K562 (cell line): ENCODE measurements around the gene MGAT5. TPM values are rescaled to one million over a fixed set of nuclear protein-coding genes. Genes with fewer than 3 reads are reported as not detected.

Experiments
- ATAC-seq: fragments of 200-7000 bp; cut with Tn5 transposase; 3 replicates; pipeline ENCODE4 v1.9.1; 2020; ENCODE audit warnings: moderate library complexity
- BruUV-seq: library from RNA; stranded (reverse); fragments of 400-500 nt; replicated peaks from 2 replicates; lab custom pipeline; 2021; lab: Mats Ljungman, UMichigan
- CTCF ChIA-PET: fragments of 300-600 bp; formaldehyde crosslinking; extraction: SDS; loops from one replicate; lab custom pipeline; 2021; ENCODE audit warnings: low intra/inter-chr PET ratio; lab: Yijun Ruan, JAX
- POLR2A ChIA-PET: fragments of 300-600, 350-650 bp; sonication (Branson Sonifier 250); formaldehyde crosslinking; extraction: SDS; loops from one replicate; lab custom pipeline; 2021; ENCODE audit warnings: antibody characterized with exemption, inconsistent platforms; lab: Yijun Ruan, JAX
- DNase-seq, 4 experiments: peaks; one replicate each; pipeline versions ENCODE4 v3.0.0 to v3.0.0-alpha.2; 2011 to 2018; ENCODE audit warnings: low spot score in 3 of 4, mixed read lengths in 3 of 4; ENCODE audit errors: extremely low read depth in 1 of 4
- FAIRE-seq: peaks from 2 replicates; lab custom pipeline; 2011; peaks lifted over from hg19 to GRCh38; lab: Jason Lieb, UNC
- H2AFZ ChIP-seq: 2 replicates; pipeline ENCODE4 v1.6.0; 2011; ENCODE audit warnings: low read depth, low read length, control low read depth, inconsistent platforms
- H3K27ac ChIP-seq: fragments of 200-600 bp; 3 replicates; pipeline ENCODE4 v1.8.0; 2011; ENCODE audit warnings: low read depth, mild to moderate bottlenecking, control low read depth, inconsistent platforms, low read length, moderate library complexity, mixed read lengths; ENCODE audit errors: extremely low read depth
- H3K27me3 ChIP-seq, 2 experiments: fragments of 300-600 bp in 1 of 2; 2 replicates in 1 of 2; 3 replicates in 1 of 2; pipeline versions ENCODE4 v1.6.0 to v1.8.0; 2011; ENCODE audit warnings: inconsistent platforms in 2 of 2, low read length in 2 of 2, mild to moderate bottlenecking in 1 of 2, mixed read lengths in 1 of 2, moderate library complexity in 1 of 2; ENCODE audit not compliant: control insufficient read depth in 2 of 2, insufficient read depth in 2 of 2
- H3K36me3 ChIP-seq: fragments of 300-600 bp; 3 replicates; pipeline ENCODE4 v1.8.0; 2011; ENCODE audit warnings: mild to moderate bottlenecking, low read length, inconsistent platforms; ENCODE audit not compliant: control insufficient read depth, insufficient read depth
- H3K4me1 ChIP-seq, 2 experiments: fragments of 200-600 bp in 1 of 2; replicated peaks in 1 of 2; 2 replicates in 1 of 2; 3 replicates in 1 of 2; pipeline versions ENCODE4 v1.5.1 to v1.8.0; 2011; ENCODE audit warnings: inconsistent platforms in 2 of 2, low read length in 2 of 2, mild to moderate bottlenecking in 1 of 2, mixed read lengths in 1 of 2, moderate library complexity in 1 of 2; ENCODE audit not compliant: control insufficient read depth in 2 of 2, insufficient read depth in 2 of 2
- H3K4me2 ChIP-seq: 2 replicates; pipeline ENCODE4 v1.6.1; 2011; ENCODE audit warnings: low read length, control low read depth, inconsistent platforms, mixed read lengths; ENCODE audit not compliant: insufficient read depth
- H3K4me3 ChIP-seq: fragments of 200-600 bp; sonication (generic), shearing (Covaris generic); 2 replicates; pipeline ENCODE4 v1.5.1; 2016; ENCODE audit warnings: control low read depth, inconsistent platforms
- H3K79me2 ChIP-seq: fragments of 200-600 bp; 3 replicates; pipeline ENCODE4 v1.8.0; 2011; ENCODE audit warnings: low read length, inconsistent platforms; ENCODE audit not compliant: control insufficient read depth, insufficient read depth
- H3K9ac ChIP-seq, 2 experiments: 2 replicates each; pipeline versions ENCODE4 v1.6.0 to v1.6.1; 2011; ENCODE audit warnings: low read depth in 2 of 2, low read length in 2 of 2, control low read depth in 1 of 2, inconsistent platforms in 1 of 2, mild to moderate bottlenecking in 1 of 2, mixed read lengths in 1 of 2; ENCODE audit not compliant: insufficient read depth in 1 of 2
- H3K9me1 ChIP-seq: one replicate; pipeline ENCODE4 v1.6.0; 2011; ENCODE audit warnings: inconsistent platforms, mild to moderate bottlenecking, low read length, moderate library complexity; ENCODE audit not compliant: control insufficient read depth, insufficient read depth
- H3K9me3 ChIP-seq: replicated peaks from 2 replicates; pipeline ENCODE4 v1.5.1; 2011; ENCODE audit warnings: low read depth, low read length, inconsistent platforms; ENCODE audit not compliant: control insufficient read depth, insufficient read depth
- H4K20me1 ChIP-seq: replicated peaks from 2 replicates; pipeline ENCODE4 v1.6.1; 2011; ENCODE audit warnings: low read length, inconsistent platforms, mixed read lengths; ENCODE audit not compliant: control insufficient read depth, insufficient read depth
- CEBPB ChIP-seq: fragments of 450-650 bp; IDR thresholded peaks from 2 replicates; pipeline ENCODE4 v1.6.1; 2016; ENCODE audit warnings: missing genetic modification characterization, missing compliant biosample characterization
- FOSL1 ChIP-seq: fragments of 200-800 bp; sonication (Bioruptor generic); conservative IDR thresholded peaks from 2 replicates; pipeline ENCODE4 v1.6.1; 2016; ENCODE audit warnings: missing genetic modification characterization, missing compliant biosample characterization
- GATAD2B ChIP-seq: fragments of 450-650 bp; IDR thresholded peaks from 2 replicates; pipeline ENCODE4 v1.6.1; 2017; ENCODE audit warnings: mild to moderate bottlenecking, borderline replicate concordance
- ILK ChIP-seq: fragments of 450-650 bp; IDR thresholded peaks from 2 replicates; pipeline ENCODE4 v1.6.1; 2016; ENCODE audit warnings: missing genetic modification characterization, low read depth, mild to moderate bottlenecking, missing compliant biosample characterization, moderate library complexity, borderline replicate concordance
- KDM1A ChIP-seq, 2 experiments: fragments of 450-650 bp; IDR thresholded peaks; 2 replicates each; pipeline ENCODE4 v1.6.1; 2016; ENCODE audit warnings: mild to moderate bottlenecking in 2 of 2
- SREBF2 ChIP-seq: sonication (generic); formaldehyde crosslinking; IDR thresholded peaks from 2 replicates; pipeline ENCODE4 v1.4.0; 2020; ENCODE audit warnings: mild to moderate bottlenecking, missing genetic modification reagents
- THRAP3 ChIP-seq: fragments of 450-650 bp; IDR thresholded peaks from 2 replicates; pipeline ENCODE4 v1.6.1; 2016; ENCODE audit warnings: mild to moderate bottlenecking, inconsistent platforms, borderline replicate concordance
- TRIM24 ChIP-seq, 2 experiments: fragments of 450-650 bp; IDR thresholded peaks; 2 replicates each; pipeline ENCODE4 v1.6.1; 2016
- ZBTB1 ChIP-seq: sonication (generic); formaldehyde crosslinking; IDR thresholded peaks from 2 replicates; pipeline ENCODE4 v1.8.1; 2023; ENCODE audit warnings: missing genetic modification reagents, low read depth, mild to moderate bottlenecking, borderline replicate concordance
- ZNF121 ChIP-seq: sonication (generic); formaldehyde crosslinking; conservative IDR thresholded peaks from 2 replicates; pipeline ENCODE4 v1.8.0; 2022; ENCODE audit warnings: missing genetic modification reagents
- ZNF707 ChIP-seq: fragments of 250-450 bp; sonication (Bioruptor Pico); conservative IDR thresholded peaks from 2 replicates; pipeline ENCODE4 v1.8.0; 2022; ENCODE audit warnings: inconsistent platforms, mild to moderate bottlenecking, moderate library complexity
- WGBS: fragments of 100-300 bp; shearing (Covaris generic); methylation state at CpG from one replicate; pipeline ENCODE4 v1.1.6; 2016; ENCODE audit warnings: low coverage, mixed read lengths; ENCODE audit not compliant: insufficient coverage; ENCODE audit errors: missing lambda C conversion rate; 5-methylcytosine and 5-hydroxymethylcytosine counted together
- in situ Hi-C: fragments of 300-500 bp; cut with MboI; formaldehyde crosslinking; loops from 4 replicates; pipeline ENCODE4 v1.15.0; 2018; ENCODE audit warnings: inconsistent platforms, mixed read lengths
- intact Hi-C: fragments of 100-400 bp; cut with micrococcal nuclease; formaldehyde crosslinking; loops from 2 replicates; pipeline ENCODE4 v1.14.2; 2022
- polyA plus RNA-seq, 8 experiments: library from polyadenylated mRNA; depleted of rRNA in 4 of 8; stranded (reverse) in 5 of 8; unstranded in 3 of 8; fragments of >200 nt; fragmentation: Nextera tagmentation in 2 of 8; fragmentation: Illumina TruSeq in 1 of 8; extraction: Ambion mirVana in 2 of 8; extraction: Trizol in 1 of 8; gene quantifications; 2 replicates each; pipeline versions ENCODE4 v1.2.1 to v1.2.3, GENCODE V29; 2011 to 2014; ENCODE audit warnings: inconsistent platforms in 1 of 8, missing spikeins in 1 of 8
- total RNA-seq, 7 experiments: library from RNA; depleted of rRNA in 6 of 7; stranded (reverse); fragments of >200 nt in 6 of 7; fragmentation: Illumina TruSeq in 2 of 7; extraction: Trizol in 2 of 7; gene quantifications; 2 replicates each; pipeline versions ENCODE4 v1.2.1 to v1.2.3, GENCODE V29; 2011 to 2021; ENCODE audit warnings: low replicate concordance in 1 of 7
- TF ChIP-seq, protein P1 (sequence below), 2 experiments: fragments of 450-650 bp in 1 of 2; IDR thresholded peaks; 2 replicates each; pipeline ENCODE4 v1.6.1; 2011 to 2017; ENCODE audit warnings: low read depth in 2 of 2, antibody characterized with exemption in 1 of 2, borderline replicate concordance in 1 of 2, low read length in 1 of 2, mild to moderate bottlenecking in 1 of 2, mixed read lengths in 1 of 2; ENCODE audit not compliant: control insufficient read depth in 1 of 2

MGAT5 gene
- total and polyA plus RNA-seq, 9 of the 15 experiments (the other 6 are each of a cell fraction or from before 2014, with no cell fraction given): 1.6 to 18.6 (median 11.1) TPM

DNA sequence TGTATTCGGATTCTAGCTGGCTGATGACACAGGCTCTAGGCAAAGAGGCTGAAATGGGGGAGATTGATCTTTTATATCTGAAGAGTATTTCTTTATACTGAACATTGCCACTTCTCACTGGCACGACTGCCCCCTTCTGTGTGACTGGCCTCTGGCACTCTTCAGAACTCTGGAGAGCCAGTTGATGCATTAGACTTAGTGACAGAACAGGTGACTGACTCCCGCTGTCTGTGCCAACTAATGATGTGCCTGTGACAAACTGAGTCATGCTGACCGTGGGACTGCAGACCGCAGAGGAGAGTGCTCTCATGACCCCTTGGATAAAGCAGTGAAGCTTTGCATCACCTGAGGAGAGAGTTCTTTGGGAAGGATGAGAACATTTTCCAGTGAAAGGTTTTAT lies 14.4 kb downstream of the MGAT5 start:
- no peak overlapping the region for H2AFZ ChIP-seq
- intact Hi-C loops: no loop called here
- no peaks in the 10 kb centered on the region for H4K20me1 ChIP-seq
- no peaks in the 10 kb centered on the region for H3K27me3 ChIP-seq
- no peak overlapping the region for H3K27ac ChIP-seq
- no peak overlapping the region for H3K4me2 ChIP-seq
- no peak overlapping the region for H3K4me3 ChIP-seq
- no peaks in the 10 kb centered on the region; the same call in 2 of the 3 replicates for H3K36me3 ChIP-seq
- H3K9ac ChIP-seq: no peak overlapping the region
- no peak for FAIRE-seq
- DNase-seq: no peak
- WGBS: 32% methylated on average over 5 of the region's 5 CpGs
- in situ Hi-C loops: no loop called here
- H3K79me2 ChIP-seq: no peaks in the 10 kb centered on the region
- BruUV-seq: no TSS peak
- no peaks in the 10 kb centered on the region for H3K9me3 ChIP-seq
- CTCF ChIA-PET: no interaction called here
- ATAC-seq: no peak
- H3K4me1 ChIP-seq: no peaks in the 10 kb centered on the region
- no peaks in the 10 kb centered on the region for H3K9me1 ChIP-seq
- POLR2A ChIA-PET: no interaction called here
- TF ChIP-seq SREBF2 (CRISPR knock-in tag) (no peak), ZBTB1 (no peak), ZNF121 (CRISPR knock-in tag) (no peak), THRAP3 (no peak), KDM1A (IDR thresholded peaks at IDR 0.05) (no peak), GATAD2B (no peak), ILK (tag) (no peak), TRIM24 (IDR thresholded peaks at IDR 0.05) (no peak), FOSL1 (no peak), ZNF707 (no peak), CEBPB (tag) (no peak)
- TF ChIP-seq, protein P1, sequence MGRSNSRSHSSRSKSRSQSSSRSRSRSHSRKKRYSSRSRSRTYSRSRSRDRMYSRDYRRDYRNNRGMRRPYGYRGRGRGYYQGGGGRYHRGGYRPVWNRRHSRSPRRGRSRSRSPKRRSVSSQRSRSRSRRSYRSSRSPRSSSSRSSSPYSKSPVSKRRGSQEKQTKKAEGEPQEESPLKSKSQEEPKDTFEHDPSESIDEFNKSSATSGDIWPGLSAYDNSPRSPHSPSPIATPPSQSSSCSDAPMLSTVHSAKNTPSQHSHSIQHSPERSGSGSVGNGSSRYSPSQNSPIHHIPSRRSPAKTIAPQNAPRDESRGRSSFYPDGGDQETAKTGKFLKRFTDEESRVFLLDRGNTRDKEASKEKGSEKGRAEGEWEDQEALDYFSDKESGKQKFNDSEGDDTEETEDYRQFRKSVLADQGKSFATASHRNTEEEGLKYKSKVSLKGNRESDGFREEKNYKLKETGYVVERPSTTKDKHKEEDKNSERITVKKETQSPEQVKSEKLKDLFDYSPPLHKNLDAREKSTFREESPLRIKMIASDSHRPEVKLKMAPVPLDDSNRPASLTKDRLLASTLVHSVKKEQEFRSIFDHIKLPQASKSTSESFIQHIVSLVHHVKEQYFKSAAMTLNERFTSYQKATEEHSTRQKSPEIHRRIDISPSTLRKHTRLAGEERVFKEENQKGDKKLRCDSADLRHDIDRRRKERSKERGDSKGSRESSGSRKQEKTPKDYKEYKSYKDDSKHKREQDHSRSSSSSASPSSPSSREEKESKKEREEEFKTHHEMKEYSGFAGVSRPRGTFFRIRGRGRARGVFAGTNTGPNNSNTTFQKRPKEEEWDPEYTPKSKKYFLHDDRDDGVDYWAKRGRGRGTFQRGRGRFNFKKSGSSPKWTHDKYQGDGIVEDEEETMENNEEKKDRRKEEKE (IDR thresholded peaks at IDR 0.05; ENCODE audit: borderline replicate concordance in 1 of 2, control insufficient read depth in 1 of 2, low read depth in 2 of 2, low read length in 1 of 2): no peak
